Activated CD4-positive, alpha-beta T cell treated with anti-CD3 and anti-CD28 coated beads, Interleukin-2, Interleukin-6, amounts not matched to agents 100 ng/mL and 50 ng/mL, durations not matched to agents 16 hours and 8 hours (primary cell): ENCODE data around the gene PRMT5.
A peak's percentile ranks its signal among the peaks of the same experiment; 100 is the strongest.
"Not testable (repeated sequence)": the region's sequence is repeated elsewhere in the genome, so short reads cannot be mapped to it uniquely, and the experiment has no call there.

Experiments
- DNase-seq: peaks from one replicate; pipeline ENCODE4 v3.0.0-alpha.2; 2020

PRMT5 gene

GRCh38 chr14:22929961-22930364 lies 787 bp upstream of the PRMT5 start:
- no peak for DNase-seq

- DNase-seq: peak; percentile 20
These were observed 706 bp downstream of the PRMT5 start for GRCh38 chr14:22928237-22929103.

- no peak for DNase-seq
These were observed 2.9 kb downstream of the PRMT5 start for GRCh38 chr14:22926316-22926715.

- DNase-seq: no peak
These were observed 3.7 kb downstream of the PRMT5 start for GRCh38 chr14:22925513-22925912.

- DNase-seq: no peak
These were observed 5.4 kb downstream of the PRMT5 start for GRCh38 chr14:22923746-22924145.

- no peak for DNase-seq
These were observed 6.9 kb downstream of the PRMT5 start for GRCh38 chr14:22922294-22922693.

GRCh38 chr14:22920697-22921096 lies 8.5 kb downstream of the PRMT5 start:
- DNase-seq: no peak

GRCh38 chr14:22919601-22919921 lies 9.6 kb downstream of the PRMT5 start:
- DNase-seq: no peak

GRCh38 chr14:22918804-22919600 lies 10.2 kb downstream of the PRMT5 start, which contains the start of gene RBM23:
RBM23 (minus strand) TSS chr14:22919149.
- peak; percentile 99 for DNase-seq

GRCh38 chr14:22915886-22916521 lies 13.2 kb downstream of the PRMT5 start:
- no peak for DNase-seq

GRCh38 chr14:22914836-22915235 lies 14.3 kb downstream of the PRMT5 start:
- DNase-seq: not testable (repeated sequence)

- no peak for DNase-seq
These were observed 18.3 kb downstream of the PRMT5 start for GRCh38 chr14:22910916-22911315.

GRCh38 chr14:22908601-22909000 lies 20.6 kb downstream of the PRMT5 start:
- DNase-seq: no peak

GRCh38 chr14:22907429-22907828 lies 21.7 kb downstream of the PRMT5 start:
- DNase-seq: no peak

- no peak for DNase-seq
These were observed 23.1 kb downstream of the PRMT5 start for GRCh38 chr14:22906073-22906472.

GRCh38 chr14:22905627-22906026 lies 23.5 kb downstream of the PRMT5 start:
- no peak for DNase-seq

GRCh38 chr14:22903742-22904087 lies 25.5 kb downstream of the PRMT5 start:
- no peak for DNase-seq

GRCh38 chr14:22901799-22902198 lies 27.4 kb downstream of the PRMT5 start:
- no peak for DNase-seq

- DNase-seq: peak; percentile 70
These were observed 28.9 kb downstream of the PRMT5 start for GRCh38 chr14:22900081-22900799.

GRCh38 chr14:22898302-22899090 lies 30.7 kb downstream of the PRMT5 start:
- peak; percentile 29 for DNase-seq

- no peak for DNase-seq
These were observed 31.8 kb downstream of the PRMT5 start for GRCh38 chr14:22897357-22897756.

GRCh38 chr14:22896760-22897159 lies 32.4 kb downstream of the PRMT5 start:
- DNase-seq: no peak
